Spleen (tissue), 11 donors: Measurements from ENCODE around the gene PRR13. TPM values are rescaled to one million over a fixed set of nuclear protein-coding genes. Genes with fewer than 3 reads are reported as not detected.

Experiments used
- DNase-seq: peaks from one replicate; pipeline ENCODE4 v3.0.0-alpha.2; 2020
- H3K27ac ChIP-seq, 8 donors: fragments of 200-600 bp; sonication (generic) in 7 of 8; 1 replicate in 4 of 8; 2 replicates in 4 of 8; pipeline versions ENCODE4 v1.5.0 to v1.8.0; 2016 to 2021; ENCODE audit warnings: inconsistent platforms in 4 of 8, mild to moderate bottlenecking in 4 of 8, moderate library complexity in 1 of 8
- H3K27me3 ChIP-seq, 7 donors: fragments of 200-600 bp; sonication (generic) in 6 of 7; replicated peaks in 1 of 7; 1 replicate in 4 of 7; 2 replicates in 3 of 7; pipeline versions ENCODE4 v1.5.0 to v1.8.0; 2016 to 2021; ENCODE audit warnings: inconsistent platforms in 3 of 7, mild to moderate bottlenecking in 1 of 7
- H3K36me3 ChIP-seq, 6 donors: fragments of 200-600 bp; sonication (generic) in 5 of 6; 1 replicate in 4 of 6; 2 replicates in 2 of 6; pipeline versions ENCODE4 v1.5.0 to v1.8.0; 2016 to 2021; ENCODE audit warnings: inconsistent platforms in 2 of 6
- H3K4me1 ChIP-seq, 6 donors: fragments of 200-600 bp; sonication (generic) in 5 of 6; 1 replicate in 3 of 6; 2 replicates in 3 of 6; pipeline versions ENCODE4 v1.5.0 to v1.8.0; 2016 to 2021; ENCODE audit warnings: inconsistent platforms in 3 of 6
- H3K4me3 ChIP-seq, 8 donors: fragments of 200-600 bp; sonication (generic) in 7 of 8; 1 replicate in 4 of 8; 2 replicates in 4 of 8; pipeline versions ENCODE4 v1.5.0 to v1.8.0; 2016 to 2021; ENCODE audit warnings: inconsistent platforms in 4 of 8, mild to moderate bottlenecking in 4 of 8, moderate library complexity in 2 of 8
- H3K9me3 ChIP-seq, 8 donors: fragments of 200-600 bp; sonication (generic) in 7 of 8; 1 replicate in 4 of 8; 2 replicates in 4 of 8; pipeline versions ENCODE4 v1.5.0 to v1.8.0; 2016 to 2021; ENCODE audit warnings: inconsistent platforms in 4 of 8
- POLR2A ChIP-seq, 3 donors: fragments of 450-650 bp; IDR thresholded peaks; one replicate each; pipeline ENCODE4 v1.5.1; 2017; ENCODE audit warnings: antibody characterized with exemption in 3 of 3, mild to moderate bottlenecking in 1 of 3
- POLR2AphosphoS5 ChIP-seq, 3 donors: sonication (generic); formaldehyde crosslinking; IDR thresholded peaks; one replicate each; pipeline ENCODE4 v1.5.1; 2017; ENCODE audit warnings: antibody characterized with exemption in 3 of 3
- WGBS, 5 donors: extraction: QIAGEN DNeasy Blood & Tissue Kit in 3 of 5; methylation state at CpG; one replicate each; pipeline versions ENCODE4 v1.1.5 to v1.1.7; 2013 to 2018; 5-methylcytosine and 5-hydroxymethylcytosine counted together
- intact Hi-C: fragments of 100-400 bp; cut with DNase I; formaldehyde crosslinking; loops from one replicate; pipeline ENCODE4 v1.15.0; 2023; ENCODE audit warnings: low total_unique reads
- polyA plus RNA-seq, 3 donors: library from polyadenylated mRNA; stranded (reverse); fragments of 200-250 nt; gene quantifications; one replicate each; pipeline ENCODE4 v1.2.1, GENCODE V29; 2013
- total RNA-seq, 7 donors: library from RNA; depleted of rRNA in 3 of 7; stranded (reverse); fragments of >200 nt in 3 of 7; fragmentation: NEBNext Ultra II Directional in 4 of 7; extraction: Animal tissue kit (Norgen Biotek cat#: 25700) in 4 of 7; gene quantifications; one replicate each; pipeline versions ENCODE4 v1.1.0 to v1.2.1, GENCODE V29; 2016 to 2021
- TF ChIP-seq, protein P1 (sequence below), 11 experiments: fragments of 200-600 bp in 7 of 11; fragments of 450-650 bp in 4 of 11; sonication (generic) in 4 of 11; IDR thresholded peaks in 8 of 11; conservative IDR thresholded peaks in 3 of 11; 1 replicate in 7 of 11; 2 replicates in 4 of 11; pipeline versions ENCODE4 v1.4.0 to v1.8.0; 2016 to 2021; ENCODE audit warnings: antibody characterized with exemption in 11 of 11, inconsistent platforms in 4 of 11, mild to moderate bottlenecking in 1 of 11
- donor health status: healthy with polysubstance abuse.
- donor health status: DM: no; HTN: no; CAD: no; lungs with moderate emphysema.
- donor health status: DM: no; HTN: no; CAD: no.
- donor health status: Bipolar disorder and iron deficiency.
- donor health status: healthy.
- donor health status: DM: no; HTN: no; CAD: no.
- donor health status: DM: yes; HTN: yes; CAD: no.

PRR13 gene
- total and polyA plus RNA-seq, 10 donors, result 127 to 262 (median 209) TPM

DNA sequence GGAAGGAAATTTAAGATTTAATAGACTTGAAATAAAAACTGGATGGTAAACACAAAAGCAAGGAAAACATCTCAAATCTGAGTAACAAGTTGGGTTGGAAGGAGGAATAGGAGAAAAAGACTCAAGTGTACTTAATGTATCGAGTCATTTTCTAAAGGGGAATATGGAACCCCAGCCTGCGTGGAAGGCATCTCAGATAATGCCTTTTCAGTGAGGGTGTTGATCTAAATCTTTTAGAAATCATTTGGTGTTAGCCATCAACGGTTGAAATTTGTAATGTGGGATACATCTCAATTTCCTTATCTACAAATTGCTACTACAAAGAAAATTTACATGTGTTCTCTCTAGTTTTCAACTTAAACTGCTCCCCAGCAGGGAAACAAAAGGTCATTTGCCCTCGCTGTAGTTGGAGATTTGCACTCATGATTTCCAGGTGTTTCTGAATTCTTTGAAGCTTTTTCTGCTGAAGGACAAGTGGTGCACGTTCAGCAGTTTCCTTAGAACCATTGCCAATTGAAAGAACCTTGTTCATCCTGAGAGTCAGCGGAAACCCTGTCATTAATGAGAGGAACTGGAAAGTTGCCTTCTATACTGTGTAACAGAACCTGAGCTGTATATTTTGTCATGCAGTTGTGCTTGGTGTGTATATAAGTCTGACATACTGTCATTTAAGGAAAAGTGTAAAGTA lies 12.6 kb downstream of the PRR13 start:
- 35 to 47% (median 44%) methylated on average over 6 of the region's 6 CpGs for WGBS, 5 donors
- no peak for DNase-seq
- intact Hi-C loops, result loop anchor here (10.0 kb wide), 1 partner anchor 51 kb away; the partner anchor contains the start of genes NPFF and TARBP2
- Histone ChIP-seq H3K9me3 (no peaks in the 10 kb centered on the region), H3K36me3 (peaks cover 10 to 70% (median 50%) of the 10 kb centered on the region in 6 donors), H3K4me3 (peak overlapping the region in 6 of 8 donors; percentile 9 to 83 (median 69)), H3K27ac (peak overlapping the region in 5 of 8 donors; percentile 41 to 97 (median 97)), H3K27me3 (no peaks in the 10 kb centered on the region), H3K4me1 (peaks cover 25 to 64% (median 40%) of the 10 kb centered on the region in 6 donors)
- TF ChIP-seq, protein P1, sequence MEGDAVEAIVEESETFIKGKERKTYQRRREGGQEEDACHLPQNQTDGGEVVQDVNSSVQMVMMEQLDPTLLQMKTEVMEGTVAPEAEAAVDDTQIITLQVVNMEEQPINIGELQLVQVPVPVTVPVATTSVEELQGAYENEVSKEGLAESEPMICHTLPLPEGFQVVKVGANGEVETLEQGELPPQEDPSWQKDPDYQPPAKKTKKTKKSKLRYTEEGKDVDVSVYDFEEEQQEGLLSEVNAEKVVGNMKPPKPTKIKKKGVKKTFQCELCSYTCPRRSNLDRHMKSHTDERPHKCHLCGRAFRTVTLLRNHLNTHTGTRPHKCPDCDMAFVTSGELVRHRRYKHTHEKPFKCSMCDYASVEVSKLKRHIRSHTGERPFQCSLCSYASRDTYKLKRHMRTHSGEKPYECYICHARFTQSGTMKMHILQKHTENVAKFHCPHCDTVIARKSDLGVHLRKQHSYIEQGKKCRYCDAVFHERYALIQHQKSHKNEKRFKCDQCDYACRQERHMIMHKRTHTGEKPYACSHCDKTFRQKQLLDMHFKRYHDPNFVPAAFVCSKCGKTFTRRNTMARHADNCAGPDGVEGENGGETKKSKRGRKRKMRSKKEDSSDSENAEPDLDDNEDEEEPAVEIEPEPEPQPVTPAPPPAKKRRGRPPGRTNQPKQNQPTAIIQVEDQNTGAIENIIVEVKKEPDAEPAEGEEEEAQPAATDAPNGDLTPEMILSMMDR (IDR thresholded peaks at IDR 0.05 in 8 of 11, conservative IDR thresholded peaks at IDR 0.05 in 3 of 11), result no peak
- TF ChIP-seq POLR2A (IDR thresholded peaks at IDR 0.05) (no peak), POLR2AphosphoS5 (IDR thresholded peaks at IDR 0.05) (no peak)

GRCh38 chr12:53454707-53455106 lies 13.2 kb downstream of the PRR13 start:
- H3K4me3 ChIP-seq, result peak overlapping the region in 1 of 8 donors; percentile 83
- H3K27me3 ChIP-seq, result no peaks in the 10 kb centered on the region
- H3K4me1 ChIP-seq, result peaks cover 25 to 70% (median 42%) of the 10 kb centered on the region in 6 donors
- peak overlapping the region in 4 of 8 donors; percentile 41 to 97 (median 97) for H3K27ac ChIP-seq
- H3K36me3 ChIP-seq, result peaks cover 10 to 70% (median 55%) of the 10 kb centered on the region in 6 donors
- DNase-seq, result no peak
- TF ChIP-seq, protein P1 (IDR thresholded peaks at IDR 0.05 in 8 of 11, conservative IDR thresholded peaks at IDR 0.05 in 3 of 11), result no peak
- TF ChIP-seq POLR2AphosphoS5 (IDR thresholded peaks at IDR 0.05) (no peak), POLR2A (IDR thresholded peaks at IDR 0.05) (no peak)
- H3K9me3 ChIP-seq, result no peaks in the 10 kb centered on the region
- WGBS, 5 donors, result 61 to 83% (median 72%) methylated on average over 3 of the region's 3 CpGs
- intact Hi-C loops, result loop anchor here (10.0 kb wide), 1 partner anchor 50 kb away; the partner anchor contains the start of genes NPFF and TARBP2

- Histone ChIP-seq H3K4me1 (peaks cover 25 to 79% (median 45%) of the 10 kb centered on the region in 6 donors), H3K36me3 (peaks cover 15 to 86% (median 76%) of the 10 kb centered on the region in 6 donors), H3K9me3 (no peaks in the 10 kb centered on the region), H3K27ac (no peak overlapping the region), H3K4me3 (no peak overlapping the region), H3K27me3 (no peaks in the 10 kb centered on the region)
- 78 to 88% (median 84%) methylated on average over 6 of the region's 6 CpGs for WGBS, 5 donors
- DNase-seq, result no peak
- TF ChIP-seq POLR2A (IDR thresholded peaks at IDR 0.05) (no peak), POLR2AphosphoS5 (IDR thresholded peaks at IDR 0.05) (no peak)
- TF ChIP-seq, protein P1 (IDR thresholded peaks at IDR 0.05 in 8 of 11, conservative IDR thresholded peaks at IDR 0.05 in 3 of 11), result no peak
- intact Hi-C loops, result loop anchor here (10.0 kb wide), 1 partner anchor 48 kb away; the partner anchor contains the start of genes NPFF and TARBP2
Observed at GRCh38 chr12:53456654-53457366, 15.3 kb downstream of the PRR13 start.
